Measurements from ENCODE around the gene EFEMP2.

EFEMP2 gene

DNA sequence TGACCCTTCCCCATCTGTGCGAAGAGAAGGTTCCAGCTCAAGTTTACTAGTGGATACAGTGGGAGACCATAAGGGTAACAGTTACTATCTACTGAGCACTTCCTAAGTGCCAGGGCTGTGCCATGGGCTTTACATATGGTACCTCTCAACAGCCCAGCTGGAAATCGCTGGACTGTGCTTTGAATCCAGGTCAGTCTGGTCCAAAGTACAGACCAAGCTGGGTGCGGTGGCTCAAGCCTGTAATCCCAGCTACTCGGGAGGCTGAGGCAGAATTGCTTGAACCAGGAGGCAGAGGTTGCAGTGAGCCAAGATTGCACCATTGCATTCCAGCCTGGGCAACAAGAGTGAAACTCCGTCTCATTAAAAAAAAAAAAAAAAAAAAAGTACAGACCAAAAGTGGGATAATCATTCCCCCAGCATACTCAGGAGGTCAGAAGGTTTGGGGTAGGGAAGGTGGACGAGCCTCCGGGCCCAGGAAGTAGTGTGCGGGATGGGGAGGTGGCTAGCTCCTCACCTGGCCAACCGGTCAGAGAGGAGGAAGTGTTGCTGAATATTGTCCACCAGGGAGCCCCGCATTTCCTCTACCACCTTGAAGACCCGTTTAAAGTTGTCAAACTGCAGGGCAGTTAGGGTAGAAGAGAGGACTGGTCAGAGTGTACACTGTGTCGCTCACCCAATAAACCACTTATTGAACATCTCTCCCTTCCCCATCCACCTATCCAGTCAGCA lies 13.4 kb upstream of the EFEMP2 start:
- Histone ChIP-seq H3K4me1 (peaks cover 73% of the 10 kb centered on the region), H3K36me3 (peaks cover 55% of the 10 kb centered on the region), H4K20me1 (peaks cover 19% of the 10 kb centered on the region), H3K4me2 (peak overlapping the region; percentile 98), H3K27ac (no peak overlapping the region), H3K27me3 (no peaks in the 10 kb centered on the region), H3K9ac (peak overlapping the region; percentile 13; the same call in 1 of the 2 replicates), H3K9me3 (no peaks in the 10 kb centered on the region), H3K4me3 (no peak overlapping the region)
- TF ChIP-seq Cebpa-rat (IDR thresholded peaks at IDR 0.05) = no peak

DNA sequence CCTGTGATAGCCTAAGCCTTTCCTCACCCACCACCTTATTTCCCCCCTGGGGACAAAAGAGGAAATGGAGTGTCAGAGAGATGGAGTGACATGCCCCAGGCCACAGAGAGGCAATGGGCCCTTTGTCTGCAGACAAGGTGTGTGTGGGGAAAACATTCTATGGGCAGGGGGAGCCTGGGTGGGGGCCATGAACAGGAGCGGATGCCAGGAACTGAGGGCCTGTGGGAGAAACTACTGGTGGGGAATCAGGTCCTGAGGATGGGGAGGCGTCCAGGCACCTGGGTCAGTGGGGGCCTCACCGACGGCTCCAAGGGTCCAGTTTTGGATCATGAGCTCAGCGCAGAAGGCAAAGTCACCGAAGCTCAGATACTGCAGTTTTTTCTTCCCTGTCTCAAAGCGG lies 12.6 kb upstream of the EFEMP2 start:
- H3K9ac ChIP-seq = peak overlapping the region; percentile 13; the same call in 1 of the 2 replicates
- H3K36me3 ChIP-seq = peaks cover 55% of the 10 kb centered on the region
- H4K20me1 ChIP-seq = peaks cover 14% of the 10 kb centered on the region
- peak overlapping the region; percentile 66 for H3K4me2 ChIP-seq
- no peak for TF ChIP-seq Cebpa-rat (IDR thresholded peaks at IDR 0.05)
- no peaks in the 10 kb centered on the region for H3K27me3 ChIP-seq
- H3K4me3 ChIP-seq = no peak overlapping the region
- peaks cover 78% of the 10 kb centered on the region for H3K4me1 ChIP-seq
- H3K27ac ChIP-seq = no peak overlapping the region
- no peaks in the 10 kb centered on the region for H3K9me3 ChIP-seq

DNA sequence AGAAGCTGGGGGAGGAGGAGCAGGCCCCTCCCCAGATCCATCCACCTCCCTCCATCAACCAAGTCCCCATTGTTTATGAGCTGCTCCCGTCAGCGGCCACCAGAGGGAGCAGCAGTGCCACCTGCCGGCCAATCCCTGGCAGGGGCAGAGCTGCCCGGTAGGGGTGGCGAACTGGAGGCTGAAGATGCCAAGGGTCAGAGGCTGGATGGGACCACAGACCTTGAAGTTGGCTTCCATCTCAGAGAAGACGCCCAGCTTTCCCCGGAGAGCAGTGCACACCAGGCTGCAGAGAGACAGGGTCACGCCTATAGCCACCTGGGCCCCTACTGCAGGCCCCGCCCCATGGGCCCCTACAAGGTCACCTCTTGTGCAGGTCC lies 12.1 kb upstream of the EFEMP2 start:
- no peak overlapping the region for H3K4me3 ChIP-seq
- H3K9me3 ChIP-seq = no peaks in the 10 kb centered on the region
- H3K4me1 ChIP-seq = peaks cover 78% of the 10 kb centered on the region
- no peaks in the 10 kb centered on the region for H3K27me3 ChIP-seq
- H3K27ac ChIP-seq = no peak overlapping the region
- no peak overlapping the region for H3K9ac ChIP-seq
- H3K36me3 ChIP-seq = peaks cover 55% of the 10 kb centered on the region
- peak overlapping the region; percentile 66 for H3K4me2 ChIP-seq
- no peak for TF ChIP-seq Cebpa-rat (IDR thresholded peaks at IDR 0.05)
- peaks cover 14% of the 10 kb centered on the region for H4K20me1 ChIP-seq

DNA sequence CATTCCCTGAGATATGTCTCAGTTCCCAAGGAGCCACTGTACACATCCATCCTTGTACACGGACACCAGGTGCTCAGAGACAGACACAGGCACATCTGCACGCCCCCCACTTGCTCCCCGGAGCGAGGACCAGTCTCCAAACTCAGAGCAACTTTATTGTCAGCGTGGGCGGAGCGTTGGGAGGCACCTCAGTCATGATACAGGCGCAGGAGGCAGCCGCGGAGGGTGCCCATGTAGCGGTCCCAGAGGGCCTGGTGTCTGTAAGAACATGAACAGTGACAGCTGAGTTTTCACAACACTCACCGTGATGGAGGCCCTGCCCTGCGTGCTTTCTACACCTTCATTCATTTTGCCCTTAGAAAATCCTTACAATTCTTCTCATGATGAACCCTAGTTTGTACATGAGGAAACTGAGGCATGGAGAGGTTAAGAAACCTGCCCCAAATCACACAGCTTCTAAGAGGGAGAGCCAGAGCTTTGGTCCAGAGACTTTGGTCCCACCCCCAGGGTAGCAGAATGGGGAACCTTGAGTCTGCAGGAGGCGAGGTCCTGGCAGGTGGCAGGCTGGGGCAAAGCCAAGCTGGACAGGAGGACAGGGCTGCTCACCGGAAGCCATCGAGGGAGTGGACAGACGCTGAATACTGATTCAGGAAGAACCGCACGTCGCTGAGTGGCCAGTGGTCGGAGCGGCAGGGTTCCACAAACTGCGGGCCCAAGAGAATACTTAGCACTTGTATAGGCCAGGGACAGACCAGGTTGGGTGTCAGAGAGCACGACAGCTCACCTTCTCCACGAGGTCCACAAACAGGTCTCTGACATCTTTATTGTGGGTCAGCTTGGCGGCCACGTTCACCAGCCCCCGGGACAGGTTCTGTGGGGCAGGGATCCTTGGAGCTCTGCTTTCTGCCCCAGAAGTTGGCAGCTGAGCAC lies 11.5 kb upstream of the EFEMP2 start:
- Histone ChIP-seq H3K36me3 (peaks cover 55% of the 10 kb centered on the region), H3K4me3 (no peak overlapping the region), H3K27me3 (no peaks in the 10 kb centered on the region), H3K9me3 (no peaks in the 10 kb centered on the region), H3K4me2 (peak overlapping the region; percentile 66), H4K20me1 (peaks cover 14% of the 10 kb centered on the region), H3K9ac (no peak overlapping the region), H3K4me1 (peaks cover 74% of the 10 kb centered on the region), H3K27ac (no peak overlapping the region)
- no peak for TF ChIP-seq Cebpa-rat (IDR thresholded peaks at IDR 0.05)

DNA sequence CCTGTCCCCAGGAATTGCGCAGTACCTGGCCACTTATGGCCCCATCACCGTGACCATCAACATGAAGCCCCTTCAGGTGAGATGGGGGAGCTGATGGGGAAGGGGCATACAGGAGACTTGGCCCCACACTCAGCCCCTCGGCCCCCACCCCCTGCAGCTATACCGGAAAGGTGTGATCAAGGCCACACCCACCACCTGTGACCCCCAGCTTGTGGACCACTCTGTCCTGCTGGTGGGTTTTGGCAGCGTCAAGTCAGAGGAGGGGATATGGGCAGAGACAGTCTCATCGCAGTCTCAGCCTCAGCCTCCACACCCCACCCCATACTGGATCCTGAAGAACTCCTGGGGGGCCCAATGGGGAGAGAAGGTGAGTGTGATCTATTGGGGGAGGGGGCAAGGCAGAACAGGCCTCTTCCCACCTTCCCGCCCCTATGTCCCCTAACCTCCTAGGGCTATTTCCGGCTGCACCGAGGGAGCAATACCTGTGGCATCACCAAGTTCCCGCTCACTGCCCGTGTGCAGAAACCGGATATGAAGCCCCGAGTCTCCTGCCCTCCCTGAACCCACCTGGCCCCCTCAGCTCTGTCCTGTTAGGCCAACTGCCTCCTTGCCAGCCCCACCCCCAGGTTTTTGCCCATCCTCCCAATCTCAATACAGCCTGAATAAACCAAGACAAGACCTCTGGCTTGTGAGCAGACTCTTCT lies 10.6 kb upstream of the EFEMP2 start:
- H3K9me3 ChIP-seq = no peaks in the 10 kb centered on the region
- peaks cover 70% of the 10 kb centered on the region for H3K4me1 ChIP-seq
- H4K20me1 ChIP-seq = peaks cover 14% of the 10 kb centered on the region
- no peak overlapping the region for H3K9ac ChIP-seq
- no peak for TF ChIP-seq Cebpa-rat (IDR thresholded peaks at IDR 0.05)
- no peak overlapping the region for H3K27ac ChIP-seq
- H3K36me3 ChIP-seq = peaks cover 55% of the 10 kb centered on the region
- H3K4me2 ChIP-seq = no peak overlapping the region
- no peak overlapping the region for H3K4me3 ChIP-seq
- H3K27me3 ChIP-seq = no peaks in the 10 kb centered on the region

DNA sequence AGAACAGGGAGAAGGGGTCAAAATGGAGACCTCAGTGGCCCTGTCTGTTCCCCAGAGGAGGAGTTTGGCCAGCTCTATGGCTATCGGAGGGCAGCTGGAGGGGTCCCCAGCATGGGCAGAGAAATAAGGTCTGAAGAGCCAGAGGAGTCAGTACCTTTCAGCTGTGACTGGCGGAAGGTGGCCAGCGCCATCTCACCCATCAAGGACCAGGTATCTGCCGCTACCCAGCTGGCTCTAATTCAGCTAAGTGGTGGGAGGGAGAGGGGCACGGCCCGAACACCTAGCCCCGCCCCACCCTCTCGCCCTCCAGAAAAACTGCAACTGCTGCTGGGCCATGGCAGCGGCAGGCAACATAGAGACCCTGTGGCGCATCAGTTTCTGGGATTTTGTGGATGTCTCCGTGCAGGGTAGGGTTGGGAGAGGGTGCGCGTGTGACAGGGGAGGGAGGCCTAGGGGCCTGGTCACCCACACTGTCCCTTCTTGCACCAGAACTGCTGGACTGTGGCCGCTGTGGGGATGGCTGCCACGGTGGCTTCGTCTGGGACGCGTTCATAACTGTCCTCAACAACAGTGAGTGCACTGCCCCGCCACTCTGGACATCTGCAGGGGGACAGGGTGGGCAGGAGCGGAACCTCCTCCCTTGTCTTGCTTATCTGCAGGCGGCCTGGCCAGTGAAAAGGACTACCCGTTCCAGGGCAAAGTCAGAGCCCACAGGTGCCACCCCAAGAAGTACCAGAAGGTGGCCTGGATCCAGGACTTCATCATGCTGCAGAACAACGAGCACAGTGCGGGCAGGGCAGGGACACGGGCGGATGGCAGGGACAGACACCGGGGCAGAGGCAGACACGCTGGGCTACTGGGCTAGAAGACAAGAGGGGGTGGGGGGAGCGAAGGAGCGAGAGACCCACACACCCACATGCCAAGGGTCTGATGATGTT lies 9.8 kb upstream of the EFEMP2 start:
- TF ChIP-seq Cebpa-rat (IDR thresholded peaks at IDR 0.05) = no peak
- Histone ChIP-seq H3K9ac (no peak overlapping the region), H3K27me3 (no peaks in the 10 kb centered on the region), H3K9me3 (no peaks in the 10 kb centered on the region), H3K4me2 (peak overlapping the region; percentile 79), H3K4me3 (no peak overlapping the region), H3K36me3 (peaks cover 55% of the 10 kb centered on the region), H4K20me1 (peaks cover 14% of the 10 kb centered on the region), H3K27ac (no peak overlapping the region; the same call in 1 of the 2 replicates), H3K4me1 (peaks cover 65% of the 10 kb centered on the region)

DNA sequence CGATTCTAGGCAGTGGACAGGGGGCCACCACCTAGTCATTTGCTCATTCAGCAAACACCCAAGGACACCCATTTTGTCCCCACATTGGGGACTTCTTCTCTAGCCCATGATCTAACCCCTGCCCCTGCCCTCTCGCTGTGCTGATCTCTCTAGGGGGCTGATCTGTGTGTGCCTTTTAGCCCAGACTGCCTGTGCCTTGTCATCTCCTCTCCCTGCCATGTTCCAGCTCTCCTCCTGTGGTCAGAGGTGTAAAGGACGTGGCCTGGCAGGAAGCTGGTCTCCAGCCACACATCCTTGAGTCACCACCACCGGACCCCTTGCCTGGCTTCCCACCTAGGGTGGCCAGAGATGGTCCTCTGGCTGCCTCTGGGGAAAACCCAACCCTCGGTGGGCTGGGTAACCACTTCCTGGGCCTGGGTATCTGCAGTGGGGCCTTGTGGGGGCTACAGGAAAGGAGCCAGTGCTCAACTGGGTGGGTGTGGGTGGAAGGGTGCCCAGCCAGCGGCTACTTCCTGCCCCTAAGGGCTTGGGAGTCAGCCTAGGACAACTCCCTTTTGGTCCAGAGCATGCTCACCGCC lies 8.3 kb upstream of the EFEMP2 start:
- Histone ChIP-seq H3K9ac (peak overlapping the region; percentile 25; the same call in 1 of the 2 replicates), H4K20me1 (peaks cover 9% of the 10 kb centered on the region), H3K9me3 (no peaks in the 10 kb centered on the region), H3K36me3 (peaks cover 42% of the 10 kb centered on the region), H3K27me3 (no peaks in the 10 kb centered on the region), H3K27ac (peak overlapping the region; percentile 13), H3K4me3 (no peak overlapping the region), H3K4me2 (peak overlapping the region; percentile 79), H3K4me1 (peaks cover 51% of the 10 kb centered on the region)
- no peak for TF ChIP-seq Cebpa-rat (IDR thresholded peaks at IDR 0.05)

DNA sequence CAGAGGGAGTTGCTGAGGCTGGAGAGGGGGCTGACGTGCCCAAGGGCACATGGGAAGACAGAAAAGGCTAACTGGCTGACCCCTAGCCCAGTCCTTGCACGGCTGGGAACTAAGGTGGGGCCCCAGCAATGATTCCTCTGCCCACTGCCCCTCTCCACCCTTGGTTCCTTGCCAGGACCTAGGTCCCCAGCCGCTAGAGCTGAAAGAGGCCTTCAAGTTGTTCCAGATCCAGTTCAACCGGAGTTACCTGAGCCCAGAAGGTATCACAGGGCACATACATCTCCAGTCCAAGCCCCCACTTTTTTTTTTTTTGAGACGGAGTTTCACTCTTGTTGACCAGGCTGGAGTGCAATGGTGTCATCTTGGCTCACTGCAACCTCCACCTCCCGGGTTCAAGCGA lies 7.4 kb upstream of the EFEMP2 start:
- Histone ChIP-seq H3K36me3 (peaks cover 33% of the 10 kb centered on the region), H4K20me1 (peaks cover 9% of the 10 kb centered on the region), H3K4me3 (no peak overlapping the region), H3K27ac (0 out of 2 replicates have a peak overlapping the region, but pooled peaks have one; percentile 22), H3K9me3 (no peaks in the 10 kb centered on the region), H3K27me3 (no peaks in the 10 kb centered on the region), H3K9ac (no peak overlapping the region), H3K4me2 (peak overlapping the region; percentile 61), H3K4me1 (peaks cover 42% of the 10 kb centered on the region)
- no peak for TF ChIP-seq Cebpa-rat (IDR thresholded peaks at IDR 0.05)
